Stimulated activated CD4-positive, alpha-beta T cell treated with anti-CD3 and anti-CD28 coated beads, Interleukin-4, amount 100 ng/mL, for 48 hours (primary cell): ENCODE data around the gene SPATA24.
"Not testable (repeated sequence)": the region's sequence is repeated elsewhere in the genome, so short reads cannot be mapped to it uniquely, and the experiment has no call there.

ENCODE experiments used
- DNase-seq, 2 donors: peaks; one replicate each; pipeline ENCODE4 v3.0.0-alpha.2; 2020; ENCODE audit warnings: low read depth in 2 of 2

SPATA24 gene

GRCh38 chr5:139354186-139354585, 49.7 kb downstream of the SPATA24 start:
- DNase-seq, result no peak

- not testable (repeated sequence) for DNase-seq
These were observed 56.0 kb downstream of the SPATA24 start for GRCh38 chr5:139347863-139348262.
